Astrocyte of the spinal cord (primary cell): ENCODE data around the gene NFRKB.

ENCODE experiments used
- DNase-seq: peaks from one replicate; pipeline ENCODE4 v3.0.0; 2011; ENCODE audit warnings: low read depth, low spot score
- H3K4me3 ChIP-seq: 2 replicates; pipeline ENCODE4 v1.5.1; 2011; ENCODE audit warnings: low read depth, mild to moderate bottlenecking, low read length, moderate library complexity
- CTCF ChIP-seq: IDR thresholded peaks from 2 replicates; pipeline ENCODE4 v1.5.1; 2012; ENCODE audit warnings: low read depth, mild to moderate bottlenecking, low read length, inconsistent platforms
- in situ Hi-C: cut with HindIII; loops from 2 replicates; pipeline ENCODE4 v1.10.0; 2017; ENCODE audit warnings: low sequenced_read_pairs

NFRKB gene

GRCh38 chr11:129895126-129896041 lies at the start of gene NFRKB:
Gene NFRKB (minus strand): TSS chr11:129895578. CDS start chr11:129892849, 2,729 bp downstream.
- TF ChIP-seq CTCF = no peak
- H3K4me3 ChIP-seq = peak within 1 kb of the TSS; percentile 80
- in situ Hi-C loops = no loop called here
- peak; percentile 64 for DNase-seq

- TF ChIP-seq CTCF = no peak
- no peak overlapping the region for H3K4me3 ChIP-seq
- in situ Hi-C loops = no loop called here
- DNase-seq = no peak
Observed at GRCh38 chr11:129944696-129945095, 49.3 kb upstream of the NFRKB start.

- no peak overlapping the region for H3K4me3 ChIP-seq
- in situ Hi-C loops = no loop called here
- DNase-seq = no peak
- no peak for TF ChIP-seq CTCF
Observed at GRCh38 chr11:129943036-129943435, 47.7 kb upstream of the NFRKB start.

GRCh38 chr11:129939510-129939909 lies 44.1 kb upstream of the NFRKB start:
- no peak overlapping the region for H3K4me3 ChIP-seq
- in situ Hi-C loops = no loop called here
- DNase-seq = no peak
- TF ChIP-seq CTCF = no peak

- no peak for TF ChIP-seq CTCF
- in situ Hi-C loops = no loop called here
- no peak overlapping the region for H3K4me3 ChIP-seq
- no peak for DNase-seq
Observed at GRCh38 chr11:129938764-129939163, 43.4 kb upstream of the NFRKB start.

- no peak for DNase-seq
- in situ Hi-C loops = no loop called here
- no peak for TF ChIP-seq CTCF
- H3K4me3 ChIP-seq = no peak overlapping the region
Observed at GRCh38 chr11:129937592-129938238, 42.3 kb upstream of the NFRKB start.
